ENCODE measurements around the gene CFDP1.

CFDP1 gene

DNA sequence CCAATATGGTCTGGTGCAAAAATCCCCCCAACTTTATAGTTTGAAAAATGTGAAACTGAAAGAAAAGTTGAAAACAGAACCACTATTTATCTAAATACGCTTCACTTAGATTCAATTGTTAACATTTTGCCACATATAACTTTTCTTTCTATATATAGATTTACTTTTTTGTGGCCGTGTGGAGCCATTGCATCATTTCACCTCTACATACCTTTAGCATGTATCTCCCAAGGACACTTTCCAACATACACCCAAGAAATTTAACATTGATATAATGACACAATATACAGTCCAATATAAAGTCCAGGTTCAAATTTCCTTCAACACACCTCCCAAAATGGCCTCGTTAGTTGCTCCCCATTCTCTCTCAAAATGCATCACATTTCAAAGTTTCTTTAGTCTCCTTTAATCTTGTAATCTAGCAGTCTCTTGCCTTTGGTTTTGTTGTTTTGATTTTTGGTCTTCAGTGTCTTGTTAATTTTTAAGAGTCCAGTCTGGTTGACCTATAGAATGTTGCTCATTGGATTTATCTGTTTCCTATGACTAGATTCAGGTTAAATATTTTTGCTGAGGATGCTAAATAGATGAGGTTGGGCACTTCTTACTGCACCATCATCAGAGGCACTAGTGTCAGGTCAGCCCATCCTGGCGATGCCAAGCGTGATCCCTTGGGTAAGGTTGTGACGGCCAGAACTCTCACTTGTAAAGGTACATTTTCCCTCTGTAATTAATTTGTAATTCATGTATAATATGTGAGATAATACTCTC lies 117.6 kb downstream of the CFDP1 start:
- DNase-seq: no peak

DNA sequence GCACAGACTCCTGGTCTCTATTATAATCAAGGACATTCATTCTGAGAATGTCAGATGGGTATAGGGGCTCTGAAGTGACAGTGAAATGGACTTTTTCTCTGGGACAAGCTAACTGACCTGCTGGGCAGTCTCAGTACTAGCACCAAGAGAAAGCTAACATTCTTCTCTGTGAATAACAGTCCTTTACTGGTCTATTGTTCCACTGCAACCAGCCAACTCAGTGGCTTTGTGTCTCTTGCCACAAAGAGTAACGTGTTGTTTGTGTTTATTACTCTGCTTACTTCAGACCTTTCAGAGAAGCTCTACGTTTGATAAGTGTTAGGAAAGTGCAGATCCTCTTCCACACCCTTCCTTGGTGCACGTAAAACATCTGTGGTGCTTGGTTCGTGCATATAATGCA lies 120.4 kb downstream of the CFDP1 start:
- DNase-seq: no peak

DNA sequence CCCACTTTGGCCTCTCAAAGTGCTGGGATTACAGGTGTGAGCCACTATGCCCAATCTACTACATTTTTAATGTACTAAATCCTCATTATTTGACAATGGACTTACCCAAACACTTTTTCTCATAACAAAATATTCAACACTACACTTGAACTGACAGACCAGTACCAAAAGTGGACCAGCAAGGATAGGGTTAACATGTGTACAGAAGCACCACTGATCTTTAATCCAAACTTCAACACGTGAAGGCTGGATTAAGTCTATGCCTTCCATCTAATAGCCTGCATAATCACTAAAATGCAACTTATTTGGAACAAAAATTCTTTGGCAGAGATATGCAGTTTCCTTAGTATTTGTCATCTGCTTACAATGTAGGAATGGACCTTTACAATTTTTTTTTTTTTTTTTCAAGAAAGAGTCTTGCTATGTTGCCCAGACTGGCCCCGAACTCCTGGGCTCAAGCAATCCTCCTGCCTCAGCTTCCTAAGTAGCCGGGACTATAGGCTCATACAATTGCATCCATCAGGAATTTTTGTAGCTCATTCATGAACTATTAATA lies 121.8 kb downstream of the CFDP1 start:
- no peak for DNase-seq

DNA sequence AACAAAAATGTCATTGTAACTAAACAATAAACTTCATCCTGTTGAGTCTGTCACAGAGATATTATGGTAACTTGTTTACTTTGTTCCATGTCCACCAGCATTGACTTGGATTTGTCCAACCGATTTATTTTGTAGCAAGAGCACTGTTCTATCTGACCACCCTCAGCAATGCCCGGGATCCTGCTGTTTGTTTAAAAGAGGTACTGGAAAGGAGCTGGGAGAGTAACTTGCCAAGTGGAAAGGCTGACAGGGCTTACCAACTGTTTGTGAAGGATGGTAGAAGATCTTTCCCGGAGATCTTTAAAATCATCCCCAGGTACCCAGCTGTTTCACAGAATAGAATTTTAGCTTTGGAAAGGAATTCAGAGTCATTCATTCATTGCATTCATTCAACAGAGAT lies 122.8 kb downstream of the CFDP1 start:
- DNase-seq: no peak

DNA sequence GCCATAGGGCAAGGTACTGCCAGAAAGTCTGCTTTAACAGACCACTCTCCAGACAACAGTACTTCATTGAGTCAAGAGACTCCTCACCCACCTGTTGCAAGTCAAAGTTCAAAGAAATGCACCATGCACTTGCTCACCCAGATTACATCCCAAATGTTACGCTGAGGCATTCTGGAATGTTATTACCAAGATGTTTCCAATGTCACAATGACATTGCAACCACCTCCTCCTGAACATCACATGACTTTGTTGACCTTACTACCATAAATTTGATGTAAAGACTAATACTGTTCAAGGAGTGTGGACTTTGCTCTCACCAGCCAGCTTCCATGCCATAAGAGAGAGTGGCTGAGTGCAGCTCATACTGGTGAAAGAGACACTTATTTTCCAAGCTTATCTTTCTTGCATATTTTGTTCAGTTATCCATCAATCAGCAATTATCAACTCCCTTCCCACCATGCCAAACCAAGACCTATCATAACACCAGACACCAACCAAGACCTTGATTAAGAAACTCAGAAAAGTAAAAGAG lies 123.3 kb downstream of the CFDP1 start:
- no peak for DNase-seq

DNA sequence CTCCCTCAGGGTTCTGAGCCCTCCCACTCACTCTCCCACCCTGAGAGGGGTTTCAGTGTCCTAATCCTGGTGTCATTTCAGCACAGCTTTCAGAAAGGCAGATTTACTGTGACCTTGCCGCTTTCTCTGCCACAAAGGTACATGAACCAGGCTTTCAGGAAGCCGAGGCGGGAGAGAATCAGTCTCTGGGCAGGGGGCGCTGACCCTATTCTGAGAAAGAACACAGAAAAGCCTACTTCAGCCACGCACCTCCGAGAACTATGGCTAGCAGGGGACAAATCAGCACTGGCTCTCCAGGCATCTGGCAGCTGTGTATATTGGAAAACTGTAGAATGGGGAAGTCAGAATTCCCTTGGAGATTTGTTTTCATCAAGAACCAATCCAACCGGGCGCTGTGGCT lies 124.1 kb downstream of the CFDP1 start:
- DNase-seq: no peak

DNA sequence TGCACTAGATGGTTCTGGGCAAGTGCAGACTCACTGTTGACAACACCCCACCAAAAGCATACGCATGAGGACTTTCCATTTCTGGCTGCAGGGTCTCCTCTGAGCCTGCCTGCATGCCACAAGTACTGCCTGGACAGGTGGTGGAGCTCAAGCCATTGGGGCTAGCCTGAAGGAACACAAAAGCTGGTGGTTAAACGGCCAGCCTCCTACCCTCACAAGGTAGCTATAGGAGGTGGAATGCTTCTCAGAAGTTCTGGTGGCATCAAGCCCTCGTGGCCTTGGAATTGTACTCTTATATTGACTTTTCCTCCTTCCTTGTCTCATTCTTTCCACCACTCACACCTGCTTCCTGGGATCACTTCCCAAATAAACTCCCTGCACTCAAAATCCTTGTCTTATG lies 125.3 kb downstream of the CFDP1 start:
- DNase-seq: no peak

DNA sequence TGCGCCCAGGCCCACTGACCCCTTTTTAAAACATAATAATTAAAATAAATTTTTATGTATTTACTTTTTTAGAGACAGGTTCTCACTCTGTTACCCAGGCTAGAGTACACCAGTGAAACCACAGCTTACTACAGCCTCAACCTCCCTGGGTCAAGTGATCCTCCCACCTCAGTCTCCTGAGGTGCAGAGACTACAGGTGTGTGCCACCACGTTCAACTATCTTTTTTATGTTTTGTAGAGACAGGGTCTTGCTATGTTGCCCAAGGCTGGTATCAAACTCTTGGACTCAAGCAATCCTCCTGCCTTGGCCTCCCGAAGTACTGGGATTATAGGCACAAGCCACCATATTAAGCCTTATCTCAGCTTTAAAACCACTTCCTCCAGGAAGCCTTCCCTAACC lies 125.8 kb downstream of the CFDP1 start:
- DNase-seq: no peak

DNA sequence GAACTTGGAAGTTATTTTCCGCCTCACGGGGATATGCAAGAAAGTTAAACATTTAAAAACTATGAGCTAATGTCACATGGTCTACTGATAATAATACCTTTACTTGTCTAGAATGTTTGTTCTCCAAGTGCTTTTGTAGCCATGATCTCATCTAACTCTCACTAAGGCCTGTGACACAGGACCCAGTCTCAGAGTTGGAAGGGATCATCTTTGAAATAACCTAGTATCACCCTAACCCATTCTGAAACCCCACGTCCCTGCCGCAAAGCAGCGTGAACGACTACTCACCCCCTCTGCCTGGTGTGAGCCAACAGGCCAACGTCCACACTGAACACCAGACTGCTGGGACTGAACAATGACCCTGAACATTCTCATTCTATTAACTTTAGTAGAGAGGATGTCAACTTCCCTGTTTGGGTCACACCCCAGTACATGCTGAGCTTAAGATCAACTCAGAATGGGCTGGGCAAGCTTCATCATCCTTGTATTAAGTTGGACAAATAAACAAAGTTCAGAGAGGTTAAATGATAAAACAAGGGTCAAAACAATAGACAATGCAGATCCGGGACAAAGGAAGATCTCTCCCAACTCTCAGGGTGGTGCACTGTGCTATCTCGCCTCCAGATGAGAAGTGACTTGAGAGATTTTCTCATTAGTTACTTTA lies 127.1 kb downstream of the CFDP1 start:
- DNase-seq: no peak

DNA sequence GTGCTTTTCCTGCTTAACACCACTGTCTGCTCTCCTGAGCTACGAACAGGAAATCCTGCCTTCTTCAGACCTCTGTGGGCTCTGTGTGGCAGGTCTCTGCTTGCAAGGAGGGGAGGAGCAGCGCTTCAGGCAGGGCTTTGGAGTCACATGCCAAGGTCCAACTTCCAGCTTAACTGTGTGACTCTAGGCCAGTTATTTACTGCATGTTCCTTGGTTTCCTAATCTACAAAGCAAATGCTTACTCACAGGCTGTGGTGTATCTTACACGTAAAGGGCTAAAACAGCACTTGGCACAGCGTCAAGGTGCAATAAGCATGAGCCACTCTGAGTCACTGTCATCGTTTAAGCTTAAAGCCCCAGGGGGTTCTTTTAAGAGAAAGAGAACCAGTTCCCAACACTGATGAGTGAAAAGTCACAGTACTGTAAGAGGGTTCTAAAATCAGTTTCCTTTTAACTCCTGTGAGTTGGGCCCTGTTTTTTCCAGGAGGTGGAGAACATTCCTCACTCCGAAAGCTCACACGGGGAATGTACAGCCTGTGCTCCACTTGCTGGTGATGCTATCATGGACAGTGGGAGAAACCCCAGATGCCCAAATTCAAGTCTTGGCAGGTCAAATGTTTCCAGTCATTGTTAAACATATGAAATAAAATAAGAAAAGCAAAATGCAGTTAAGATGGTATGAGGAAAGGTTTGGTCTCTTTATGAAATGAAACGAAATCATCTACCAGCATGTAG lies 127.8 kb downstream of the CFDP1 start:
- no peak for DNase-seq

DNA sequence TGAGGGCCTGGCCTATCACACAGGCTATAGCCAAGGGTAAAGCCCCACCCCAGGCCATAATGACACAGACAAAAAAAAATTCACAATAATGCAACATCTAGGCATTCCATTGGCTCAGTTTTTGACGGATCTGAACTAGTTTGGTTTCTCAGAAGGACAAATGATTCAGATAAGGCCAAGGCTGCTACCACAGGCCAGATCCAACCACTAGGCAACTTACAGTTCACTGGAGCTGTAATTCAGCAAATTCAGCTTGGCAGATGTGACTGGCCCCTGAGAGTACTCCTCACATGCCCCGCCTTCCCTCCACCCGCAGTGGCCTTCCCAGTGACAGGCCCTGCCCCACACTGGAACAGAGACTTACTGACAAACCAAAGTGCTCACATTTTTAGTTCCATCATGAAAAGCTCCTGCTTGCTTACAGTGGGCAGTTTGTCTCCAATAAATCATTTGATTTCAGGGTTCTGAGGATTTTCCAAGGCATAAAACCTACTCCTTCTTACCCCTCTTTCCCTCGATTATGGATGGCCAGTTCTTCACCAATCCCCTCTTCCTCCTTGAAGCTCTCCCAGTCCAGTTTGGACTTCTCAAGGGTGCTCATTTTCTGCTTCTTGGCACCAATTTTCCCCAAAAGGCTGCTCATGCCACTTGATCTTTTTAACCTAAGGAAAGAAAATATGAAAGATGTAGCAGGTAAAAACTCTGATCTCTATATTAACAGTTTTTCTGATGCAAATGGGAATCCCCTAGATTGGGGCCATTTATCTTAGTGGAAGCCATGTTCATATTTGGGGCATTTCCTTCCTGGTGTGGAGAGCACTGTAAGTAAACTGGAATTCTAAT lies 128.6 kb downstream of the CFDP1 start:
- no peak for DNase-seq

DNA sequence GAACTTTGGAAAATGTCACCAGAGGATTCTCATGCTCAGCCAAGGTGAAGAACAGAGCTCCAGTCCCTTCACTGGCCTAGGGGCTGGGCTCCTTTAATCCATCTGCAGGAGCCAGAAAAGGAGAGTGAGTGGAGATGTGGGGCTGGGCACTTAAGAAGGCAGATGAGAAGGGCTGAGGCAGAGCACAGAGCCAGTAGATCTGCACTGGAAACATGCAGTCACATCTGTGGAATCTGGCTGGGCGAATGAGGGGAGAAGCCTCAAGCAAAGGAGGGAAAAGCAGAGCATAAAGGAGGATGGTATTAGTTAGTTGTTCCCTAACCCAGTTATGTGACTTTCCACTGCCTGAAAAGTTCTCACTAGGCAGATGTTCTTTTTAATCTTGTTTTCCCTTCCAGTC lies 131.5 kb downstream of the CFDP1 start:
- DNase-seq: no peak

DNA sequence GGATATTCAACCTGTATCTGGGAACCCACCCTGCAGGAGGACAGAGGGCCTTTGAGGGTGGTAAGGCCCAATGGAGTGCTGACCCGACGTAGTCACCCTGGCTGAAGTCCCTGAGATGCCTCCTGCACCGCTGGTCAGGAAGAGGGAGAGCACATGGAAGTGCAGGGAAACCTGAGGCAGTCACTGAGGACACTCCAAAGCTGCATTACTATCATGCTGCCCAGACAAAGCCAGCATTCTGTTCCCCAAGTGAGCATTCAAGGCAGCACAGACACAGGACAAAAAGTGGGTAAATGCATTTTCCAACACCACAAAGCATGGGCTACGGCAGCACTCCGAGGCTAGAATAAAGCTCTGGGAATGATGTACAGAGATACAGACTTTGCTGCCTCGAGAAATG lies 135.0 kb downstream of the CFDP1 start:
- no peak for DNase-seq

DNA sequence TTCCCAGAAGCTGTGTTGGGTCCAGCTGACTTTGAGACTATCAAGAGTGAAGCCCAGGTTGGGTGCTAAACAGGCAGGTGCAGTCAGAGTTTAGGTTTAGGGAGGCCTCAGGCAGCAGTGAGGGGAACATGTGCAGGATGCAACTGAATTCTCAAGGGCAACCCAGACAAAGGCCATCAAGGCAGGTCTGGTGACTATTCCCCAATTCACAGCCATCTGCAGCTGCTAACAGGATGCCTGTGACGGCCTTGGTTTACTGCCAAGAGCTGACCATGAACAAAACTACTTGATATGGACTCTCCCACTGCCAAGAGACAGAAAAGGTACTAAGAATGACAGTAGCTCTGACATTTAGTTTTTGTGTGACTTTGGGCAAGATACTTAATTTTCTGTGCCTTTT lies 136.7 kb downstream of the CFDP1 start:
- no peak for DNase-seq

DNA sequence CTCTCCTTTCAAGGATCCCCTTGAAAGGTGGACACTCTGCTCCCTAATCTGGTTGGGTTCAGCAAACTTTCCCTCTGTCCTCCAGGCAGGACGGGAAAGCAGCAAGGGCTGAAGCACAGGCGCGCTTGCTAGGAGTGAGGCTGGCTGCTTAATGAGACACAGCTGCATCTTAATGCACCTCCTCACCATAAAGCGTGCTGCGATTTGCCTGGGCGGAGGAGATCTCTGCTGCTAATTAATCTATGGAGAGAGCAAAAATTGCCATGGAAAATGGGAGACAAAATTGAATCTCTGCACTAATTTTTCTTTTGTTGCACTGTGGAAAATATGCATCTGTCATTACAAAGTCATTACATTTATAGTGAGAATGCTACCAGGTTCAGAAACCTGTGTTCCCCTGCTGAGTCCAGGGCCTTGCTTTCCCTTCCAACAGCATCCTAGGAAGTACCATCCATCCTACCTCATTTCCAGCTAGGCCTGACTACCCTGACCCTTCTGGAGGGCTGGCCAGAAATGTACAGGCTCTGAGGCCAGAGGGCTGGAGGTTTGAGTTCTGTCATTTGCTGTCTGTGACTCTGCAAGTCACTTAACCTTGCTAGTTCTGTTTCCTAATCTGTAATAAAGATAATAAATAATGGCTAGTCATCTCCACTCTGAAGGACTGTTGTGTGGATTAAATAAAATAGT lies 138.4 kb downstream of the CFDP1 start:
- DNase-seq: no peak

DNA sequence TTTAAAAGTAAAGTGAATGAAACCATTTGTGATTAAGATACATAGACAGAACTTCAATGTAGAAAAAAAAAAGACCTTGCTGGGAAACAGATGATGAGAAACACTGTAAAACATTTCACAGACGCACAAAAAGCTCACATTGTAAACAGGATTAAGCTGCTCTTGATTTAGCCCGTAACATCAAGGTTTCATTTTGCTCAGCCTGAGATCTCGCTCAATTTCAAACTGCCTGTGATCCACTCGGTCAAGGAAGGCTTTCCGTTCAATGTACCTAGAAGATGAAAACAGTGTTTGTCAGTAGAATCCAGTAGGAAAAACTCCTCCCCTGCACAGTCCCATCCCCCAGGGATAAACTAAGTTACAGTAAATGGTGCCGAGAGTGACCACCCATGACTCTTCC lies 139.5 kb downstream of the CFDP1 start:
- DNase-seq: no peak

DNA sequence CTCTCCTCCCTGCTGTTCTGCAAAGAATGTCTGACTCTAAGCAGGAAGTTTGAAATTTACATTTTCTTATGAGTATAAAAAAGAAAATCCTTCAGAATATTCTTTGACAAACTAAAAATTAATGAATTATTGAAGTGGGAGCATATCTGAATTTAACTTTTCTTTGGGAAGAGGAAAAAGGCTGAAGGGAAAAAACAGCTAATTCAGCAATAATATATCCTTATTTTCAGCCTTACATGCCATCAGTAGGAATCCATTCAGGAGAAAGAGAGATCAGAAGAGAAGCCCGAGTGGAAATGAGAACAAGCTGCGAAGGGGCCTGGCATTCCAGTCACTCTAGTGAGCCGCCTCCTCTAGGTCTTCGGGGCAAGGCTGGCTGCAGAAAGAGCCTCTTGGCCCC lies 140.1 kb downstream of the CFDP1 start:
- no peak for DNase-seq

DNA sequence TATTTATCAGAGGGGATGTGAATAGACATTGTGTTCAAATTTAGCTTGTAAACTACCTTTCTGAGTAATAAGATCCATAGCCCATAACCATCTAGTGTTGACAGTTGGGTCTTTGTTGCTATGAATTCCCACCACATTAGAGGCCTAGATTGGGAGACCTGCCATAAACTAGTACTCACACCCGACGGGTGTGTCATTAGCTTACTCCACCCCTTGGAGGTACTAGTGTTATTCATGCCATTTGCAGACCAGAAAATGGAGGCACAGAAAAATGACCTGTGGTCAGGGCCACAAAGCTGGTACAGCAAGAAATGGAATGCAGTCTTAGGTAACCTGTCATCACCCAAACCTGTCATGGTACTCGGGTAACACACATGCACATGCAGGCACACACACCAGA lies 140.6 kb downstream of the CFDP1 start:
- DNase-seq: no peak

DNA sequence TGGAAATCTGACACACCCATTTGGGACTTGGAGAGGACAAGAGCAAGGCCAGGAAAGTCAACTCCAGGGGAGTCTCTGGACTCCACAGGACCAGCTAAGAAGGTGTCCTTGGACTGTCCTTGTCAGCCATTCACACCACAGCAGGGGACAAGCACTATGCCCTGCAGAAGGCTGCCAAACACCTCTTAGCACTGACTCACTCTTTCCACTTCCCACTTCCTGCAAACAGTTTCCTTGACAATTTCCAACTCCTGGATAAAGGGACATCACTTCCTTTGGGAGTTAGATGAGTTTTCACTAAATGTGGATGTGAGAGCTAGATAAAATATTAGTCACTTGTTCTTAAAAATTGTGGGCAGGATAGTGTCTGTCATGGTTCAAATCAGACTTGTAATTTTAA lies 144.1 kb downstream of the CFDP1 start:
- no peak for DNase-seq

DNA sequence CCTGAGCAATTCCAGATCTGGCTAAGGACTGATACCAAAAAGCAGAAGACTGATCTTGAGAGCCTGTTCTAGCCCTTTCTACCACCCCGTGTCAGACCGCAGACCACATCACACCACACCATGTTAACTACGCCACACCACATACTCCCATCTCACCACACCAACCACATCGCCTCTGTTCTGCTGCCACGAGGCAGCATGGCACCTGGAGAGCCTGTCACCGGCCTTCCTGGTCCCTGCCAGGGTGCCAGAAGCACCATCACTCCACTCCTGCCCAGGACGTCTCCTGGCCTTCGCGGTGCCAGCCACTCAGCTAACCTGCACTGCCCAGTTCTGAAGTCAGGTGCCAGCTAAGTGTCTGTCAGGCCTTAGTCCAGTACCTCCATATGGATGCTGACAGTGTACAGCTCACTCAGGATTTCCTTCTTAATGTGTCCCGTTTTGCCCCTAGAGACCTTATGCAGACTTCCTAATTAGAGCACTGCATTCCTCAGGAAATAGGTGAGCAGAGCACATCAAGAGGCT lies 144.6 kb downstream of the CFDP1 start:
- peak; percentile 61 for DNase-seq

DNA sequence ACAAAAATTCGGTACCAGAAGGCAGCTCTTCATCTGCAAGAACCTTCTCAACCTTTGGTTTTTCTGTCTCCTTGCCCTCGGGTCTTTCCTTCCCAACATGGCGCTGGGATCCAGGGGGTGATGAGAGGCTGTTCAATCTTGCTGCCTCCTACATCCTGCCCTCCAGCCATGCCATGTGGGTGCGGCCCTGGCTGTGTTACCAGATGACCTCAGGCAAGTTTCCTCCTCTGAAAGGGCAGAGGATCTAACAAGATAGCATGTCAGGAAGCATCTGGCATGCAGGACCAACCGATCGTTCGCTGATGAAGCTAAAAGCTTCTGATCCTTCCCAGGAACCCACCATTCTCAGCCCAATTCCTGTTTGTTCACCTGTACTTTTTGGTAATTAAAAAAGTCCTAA lies 145.1 kb downstream of the CFDP1 start:
- DNase-seq: no peak

DNA sequence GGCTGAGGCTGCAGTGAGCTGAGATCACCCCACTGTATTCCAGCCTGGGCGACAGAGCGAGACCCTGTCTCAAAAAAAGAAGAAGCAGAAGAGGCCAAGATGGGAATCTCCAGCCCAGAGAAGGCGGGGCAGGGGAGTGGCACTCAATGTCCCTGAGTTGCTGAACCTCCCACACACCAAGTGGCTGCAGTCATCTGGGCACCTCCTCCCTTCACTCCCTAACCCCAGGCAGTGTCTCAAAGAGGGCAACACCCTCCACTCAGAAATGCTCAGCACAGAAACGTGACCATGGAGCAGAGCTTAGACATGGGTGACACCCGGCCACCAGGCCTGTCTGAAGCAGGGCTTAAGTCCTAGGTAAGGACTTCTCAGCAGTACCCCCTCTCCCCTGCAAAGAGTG lies 145.6 kb downstream of the CFDP1 start:
- DNase-seq: no peak

Measured in CD4-positive, alpha-beta T cell treated with Interferon gamma for 1 hour (primary cell).